NCI-H460 (cell line): ENCODE results near the gene TRMT61A. TPM values are rescaled to one million over a fixed set of nuclear protein-coding genes. Genes with fewer than 3 reads are reported as not detected.

Experiments used
- DNase-seq: peaks from one replicate; pipeline ENCODE4 v3.0.0-alpha.2; 2016; ENCODE audit warnings: low read depth; ENCODE audit errors: extremely low read depth
- total RNA-seq: library from RNA; depleted of rRNA; stranded (reverse); fragments of >200 nt; shearing (Covaris generic); gene quantifications from 2 replicates; pipeline ENCODE4 v1.2.3, GENCODE V29; 2014

The TRMT61A gene
- total RNA-seq, 1 experiment from 2014 or later, result 11.6 TPM

- DNase-seq, result no peak
Observed at GRCh38 chr14:103533999-103534575, 5.1 kb downstream of the TRMT61A start.

DNA sequence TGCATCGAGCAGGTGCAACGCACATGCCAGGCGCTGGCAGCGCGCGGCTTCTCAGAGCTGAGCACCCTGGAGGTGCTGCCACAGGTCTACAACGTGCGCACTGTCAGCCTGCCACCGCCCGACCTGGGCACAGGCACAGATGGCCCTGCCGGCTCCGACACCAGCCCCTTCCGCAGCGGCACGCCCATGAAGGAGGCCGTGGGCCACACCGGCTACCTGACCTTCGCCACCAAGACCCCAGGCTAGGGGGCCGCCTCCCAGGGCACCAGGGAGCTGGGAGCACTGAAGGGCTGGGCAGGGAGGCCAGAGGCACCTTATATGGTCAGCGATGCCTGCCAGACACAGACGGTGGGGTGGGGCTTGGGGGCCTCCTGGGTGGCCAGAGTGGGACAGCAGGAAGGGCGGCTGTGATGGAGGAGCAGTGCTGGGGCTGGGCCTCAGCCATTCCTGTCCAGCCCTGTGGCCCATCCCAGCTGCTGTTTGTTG lies 5.6 kb downstream of the TRMT61A start:
- no peak for DNase-seq

DNA sequence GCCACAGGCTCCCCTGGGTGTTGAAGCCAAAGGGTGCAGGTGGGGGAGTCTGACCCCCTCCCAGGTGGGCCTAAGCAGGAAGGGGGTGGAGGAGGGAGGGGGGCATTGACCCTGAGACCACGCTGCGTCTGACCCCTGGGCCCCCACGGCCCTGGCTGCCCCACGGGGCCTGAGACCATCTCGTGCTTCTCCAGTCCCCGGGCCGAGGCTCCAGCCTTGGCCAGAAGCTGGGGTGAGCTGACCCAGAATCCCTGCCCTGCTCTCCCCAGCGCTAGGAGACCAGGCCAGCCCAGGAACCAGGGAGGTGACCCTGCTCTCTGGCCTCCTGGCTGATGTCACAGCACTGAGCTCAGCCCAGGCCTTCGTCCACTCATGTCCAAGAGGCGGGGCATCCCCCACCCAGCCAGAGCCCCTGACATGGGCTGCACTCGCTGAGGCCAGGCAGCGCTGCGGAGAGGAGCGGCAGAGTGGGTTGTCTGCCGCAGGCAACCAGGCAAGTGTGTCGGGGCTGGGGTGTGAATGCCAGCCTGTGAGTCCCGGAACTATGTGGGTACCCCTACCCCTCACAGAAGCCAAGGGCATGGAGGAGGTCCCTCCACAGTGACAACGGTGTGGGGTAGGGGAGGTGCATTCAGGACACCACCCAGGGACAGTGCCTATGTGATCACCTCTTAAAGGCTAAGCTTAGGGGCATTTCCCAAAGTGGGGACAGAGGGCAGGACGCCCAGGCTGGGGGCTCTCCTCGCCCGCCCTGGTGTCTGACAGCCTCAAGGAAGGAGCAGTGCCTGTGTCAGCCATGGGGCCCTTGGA lies 6.3 kb downstream of the TRMT61A start:
- no peak for DNase-seq

GRCh38 chr14:103535891-103536565 lies 7.0 kb downstream of the TRMT61A start:
- no peak for DNase-seq

DNA sequence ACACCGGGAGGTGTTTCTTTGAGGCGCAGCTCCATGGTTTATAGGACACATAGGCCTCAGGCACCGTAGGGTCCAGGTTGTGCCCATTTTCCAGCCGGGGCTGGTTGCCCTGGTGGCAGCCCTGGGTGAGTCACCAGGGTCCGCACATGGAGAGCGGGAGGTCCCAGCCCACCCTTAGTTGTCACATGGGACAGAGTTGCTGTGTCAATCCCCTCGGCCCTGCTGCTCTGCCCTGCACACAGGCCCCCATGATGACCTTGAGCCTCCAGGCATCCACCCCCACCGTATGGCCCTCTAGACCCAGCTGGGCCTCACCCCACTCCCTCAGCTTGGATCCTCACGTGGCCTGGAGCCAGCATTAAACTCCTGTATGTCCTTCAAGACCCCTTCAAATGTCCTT lies 7.7 kb downstream of the TRMT61A start:
- no peak for DNase-seq

DNA sequence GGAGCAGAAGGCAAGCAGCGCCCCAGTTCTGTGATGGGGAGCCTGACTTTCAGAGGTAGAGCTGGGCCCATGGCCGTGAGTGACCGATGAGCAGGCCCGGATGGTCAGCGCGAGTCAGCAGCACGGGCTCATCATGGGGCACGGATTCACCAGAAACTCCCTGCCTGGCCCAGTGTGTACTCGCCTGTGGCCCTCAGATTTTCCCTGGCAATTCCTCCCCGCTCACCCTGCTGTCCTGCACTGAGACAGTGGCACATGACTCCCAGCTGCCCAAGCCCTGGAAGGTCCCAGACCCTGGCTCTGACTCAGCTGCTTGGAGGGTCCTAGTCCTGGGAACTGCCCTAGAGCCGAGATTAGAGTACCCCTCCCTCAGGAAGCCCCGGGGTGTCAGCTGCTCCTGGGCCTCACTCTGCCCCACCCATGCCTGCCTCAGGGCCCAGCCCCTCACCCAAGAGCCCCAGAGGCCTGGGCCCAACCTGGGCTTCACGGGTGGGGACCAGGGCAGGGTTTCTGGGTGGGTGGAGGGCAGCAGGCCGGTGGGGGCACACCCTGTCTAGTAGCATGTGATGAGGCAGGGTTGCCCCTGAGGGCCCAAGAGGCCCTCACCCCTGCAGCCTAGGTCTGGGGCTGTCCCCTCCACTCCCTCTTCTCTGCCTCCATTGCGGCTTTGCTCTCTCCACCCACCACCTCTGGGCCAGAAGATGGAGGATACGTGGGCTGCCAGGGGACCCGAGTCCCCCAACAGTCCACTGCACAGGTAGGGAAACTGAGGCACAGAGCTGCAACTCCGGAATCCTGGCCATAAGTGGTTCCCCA lies 8.4 kb downstream of the TRMT61A start:
- no peak for DNase-seq

DNA sequence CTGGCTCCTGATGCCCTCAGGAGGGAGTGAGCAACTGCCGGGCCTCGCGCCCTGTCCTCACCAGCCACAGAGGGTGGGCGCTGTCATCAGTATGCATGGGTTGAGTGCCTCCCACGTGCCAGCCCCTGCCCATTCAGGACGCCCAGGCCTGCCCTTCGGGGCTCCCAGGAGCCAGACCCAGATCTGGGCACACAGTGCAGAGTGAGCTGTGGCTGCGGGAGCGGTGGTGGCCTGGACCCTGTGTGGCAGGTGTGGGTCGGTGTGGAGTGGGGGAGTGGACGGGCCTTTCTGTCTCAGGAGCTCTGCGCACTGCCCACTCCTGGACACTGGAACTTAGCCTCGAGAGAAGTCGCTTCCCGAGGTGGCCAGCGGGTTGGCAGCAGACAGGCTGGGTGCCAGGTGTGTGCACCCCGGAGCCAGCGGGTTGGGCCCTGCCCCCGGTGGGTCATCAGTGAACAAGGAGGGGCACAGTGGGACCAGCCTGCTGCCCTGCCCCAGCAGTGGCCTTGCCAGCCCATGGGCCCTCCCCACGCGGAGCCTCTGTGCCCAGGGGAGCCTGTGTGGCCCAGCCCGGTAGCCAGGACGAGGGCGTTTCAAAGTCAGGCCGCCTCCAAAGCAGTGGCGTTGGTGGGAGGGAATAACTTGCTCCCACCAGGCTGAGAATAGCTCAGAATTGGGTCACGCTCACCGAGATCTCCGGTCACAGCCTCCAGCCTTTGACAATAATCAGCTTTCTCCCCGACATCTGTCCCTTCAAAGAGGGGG lies 9.5 kb downstream of the TRMT61A start:
- no peak for DNase-seq

- no peak for DNase-seq
Observed at GRCh38 chr14:103539056-103539825, 10.2 kb downstream of the TRMT61A start.

DNA sequence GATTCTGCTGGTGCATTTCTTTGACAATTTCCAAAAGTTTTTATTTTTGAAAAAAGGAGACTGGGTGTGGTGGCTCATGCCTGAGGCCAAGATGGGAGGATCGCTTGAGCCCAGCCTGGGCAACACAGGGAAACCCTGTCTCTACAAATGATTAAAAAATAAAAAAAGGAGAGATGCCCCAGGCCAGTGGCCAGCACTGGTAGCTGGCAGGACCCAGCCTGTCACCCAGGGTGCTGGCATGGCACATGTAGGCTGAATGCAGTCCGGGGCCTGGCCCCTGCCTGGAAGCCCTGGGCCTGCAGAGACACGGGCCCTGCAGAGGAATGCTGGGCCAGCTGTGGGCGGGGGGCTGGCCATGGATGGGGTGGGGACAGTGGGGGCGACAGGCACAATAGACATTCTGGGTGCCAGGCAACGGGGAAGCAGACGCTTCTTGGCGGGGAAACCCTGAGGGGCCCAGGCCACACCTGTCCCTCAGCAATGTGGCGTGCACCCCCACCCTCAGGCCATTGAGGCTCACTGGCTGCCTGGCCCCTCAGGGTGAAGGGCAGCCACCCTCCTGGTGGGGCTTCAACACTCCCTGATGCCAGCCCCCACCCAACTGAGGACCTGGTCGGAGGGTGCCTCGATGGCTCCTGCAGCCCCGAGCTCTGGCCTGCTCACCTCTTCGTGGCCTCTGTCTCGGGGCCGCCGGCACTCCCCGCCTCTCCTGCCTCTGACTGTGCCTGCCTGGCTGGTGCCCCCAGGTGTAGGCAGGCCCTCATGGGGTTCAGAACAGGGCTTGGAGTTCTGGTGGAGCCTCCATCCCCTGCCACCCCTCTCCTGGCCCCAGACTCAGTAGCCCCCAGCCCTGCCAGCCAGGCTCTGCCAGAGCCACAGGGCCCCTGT lies 12.1 kb downstream of the TRMT61A start:
- no peak for DNase-seq

DNA sequence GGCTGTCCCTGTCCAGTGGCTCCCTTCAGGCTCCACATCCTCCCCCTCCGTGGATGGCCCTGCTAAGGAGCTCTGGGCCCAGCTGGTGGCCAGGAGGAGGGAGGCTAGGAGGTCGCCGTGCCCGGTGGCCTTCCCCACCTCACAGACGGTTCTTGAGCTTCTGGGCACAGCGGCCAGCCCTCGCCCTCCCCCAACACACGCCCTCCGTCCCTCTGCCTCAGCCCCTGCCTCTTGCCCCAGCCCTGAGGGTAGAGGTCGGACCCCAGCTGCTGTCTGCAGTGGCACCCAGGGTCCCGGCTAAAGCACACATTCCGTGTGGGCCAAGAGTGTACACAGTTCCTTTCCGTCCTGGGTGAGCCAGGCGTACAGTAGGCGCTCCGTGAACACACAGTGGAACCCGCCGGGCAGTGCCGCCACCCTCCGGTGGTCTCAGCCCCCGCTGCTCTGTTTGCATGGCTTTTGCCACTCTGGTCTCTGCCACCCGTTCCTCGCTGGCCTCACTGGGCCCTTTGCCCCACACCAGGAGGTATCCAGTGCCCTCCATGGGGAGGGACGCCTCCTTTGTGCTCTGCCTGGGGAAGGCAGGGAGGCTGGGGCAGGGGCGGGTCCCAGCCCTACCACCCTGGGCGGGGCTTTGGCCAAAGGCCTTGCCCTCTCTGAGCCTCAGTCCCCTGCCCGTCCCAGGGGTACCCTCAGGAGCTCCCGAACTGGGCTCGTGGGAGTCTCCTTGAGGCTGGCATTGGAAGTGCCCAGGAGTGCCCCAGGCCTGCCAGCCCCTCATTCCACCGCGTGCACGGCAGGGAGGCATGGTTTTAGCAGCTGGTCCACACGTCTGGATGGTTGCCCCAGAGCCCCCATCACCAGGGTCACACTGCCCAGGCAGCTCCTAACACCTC lies 13.0 kb downstream of the TRMT61A start:
- no peak for DNase-seq

DNA sequence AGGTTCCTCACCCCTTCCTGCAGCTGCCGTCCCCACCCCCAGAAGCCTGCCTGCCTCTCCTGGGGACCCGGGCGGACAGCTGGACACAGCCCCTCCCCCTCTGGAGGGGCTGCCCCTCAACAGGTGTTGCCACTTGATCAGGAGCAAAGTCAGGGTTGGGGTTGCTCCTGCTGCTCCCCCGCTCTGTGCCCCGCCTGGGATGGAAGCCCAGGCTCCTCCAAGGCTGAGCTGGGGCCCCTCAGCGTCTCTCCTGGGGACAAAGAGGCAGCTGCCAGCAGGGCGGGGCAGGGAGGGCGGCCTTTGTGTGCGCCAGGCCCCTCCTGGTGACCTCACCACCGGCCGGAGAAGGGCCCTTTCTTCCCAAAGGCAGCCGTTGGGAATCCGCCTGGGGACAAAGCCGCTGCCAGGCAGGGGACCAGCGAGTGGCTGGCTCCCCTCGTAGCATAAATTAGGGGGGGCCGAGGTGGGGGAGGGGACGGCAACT lies 13.7 kb downstream of the TRMT61A start:
- no peak for DNase-seq

DNA sequence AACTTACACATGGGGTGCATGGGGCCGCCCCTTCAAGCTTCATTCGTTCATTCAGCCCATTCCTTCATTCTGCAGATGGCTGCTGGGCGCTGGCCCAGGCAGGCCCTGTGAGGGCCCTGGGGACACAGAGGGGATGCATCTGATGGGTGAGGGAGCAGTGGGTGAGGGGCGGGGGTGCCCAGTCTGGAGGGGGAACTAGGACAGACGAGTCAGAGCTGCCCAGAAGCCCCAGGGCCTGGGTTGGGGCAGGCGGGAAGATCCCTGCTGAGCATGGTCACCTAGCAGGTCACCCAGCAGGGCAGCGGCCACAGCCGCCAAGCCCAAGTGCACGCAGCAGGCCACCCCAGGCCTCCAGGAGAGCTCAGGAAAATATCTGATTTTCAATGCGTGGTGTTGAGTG lies 14.1 kb downstream of the TRMT61A start:
- no peak for DNase-seq

- DNase-seq, result no peak
Observed at GRCh38 chr14:103543721-103544387, 14.9 kb downstream of the TRMT61A start.

DNA sequence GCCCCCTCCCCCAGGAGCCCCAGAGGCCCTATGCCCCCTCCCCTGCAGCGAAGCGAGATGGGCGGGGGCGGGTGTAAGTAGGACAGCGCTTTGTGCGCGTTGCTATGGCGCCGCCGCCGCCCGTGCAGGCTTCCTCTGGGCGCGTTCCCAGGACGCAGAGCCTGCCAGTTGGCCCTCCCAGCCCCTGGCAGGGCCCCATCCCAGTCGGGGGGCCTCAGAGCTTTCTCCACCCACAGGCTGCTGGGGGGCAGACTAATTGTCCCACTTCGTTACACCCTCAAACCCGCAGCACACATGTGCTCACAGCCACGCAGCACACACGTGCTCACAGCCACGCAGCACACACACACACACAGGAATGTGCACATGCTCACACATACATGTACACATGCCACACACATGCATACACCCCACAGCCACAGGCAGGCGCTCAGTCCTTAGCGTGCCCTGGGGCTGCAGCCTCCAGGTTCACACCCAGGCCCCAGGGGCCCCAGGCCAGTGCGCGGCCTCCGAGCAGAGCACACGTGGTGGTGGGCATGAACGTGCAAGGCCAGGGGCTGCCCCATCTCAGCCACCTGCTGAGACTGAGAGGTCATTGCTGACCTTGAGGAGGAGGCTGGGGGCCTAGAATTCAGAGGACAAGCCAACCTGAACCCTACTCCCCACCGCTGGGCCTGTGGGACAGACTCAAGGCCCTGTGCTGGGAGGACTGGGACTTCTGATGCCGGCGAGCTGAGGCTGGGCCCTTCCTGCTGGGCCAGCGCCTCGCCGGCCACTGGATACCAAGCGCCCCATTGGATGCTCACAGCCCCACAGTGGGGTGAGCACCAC lies 15.6 kb downstream of the TRMT61A start:
- no peak for DNase-seq

- DNase-seq, result no peak
Observed at GRCh38 chr14:103545219-103545914, 16.4 kb downstream of the TRMT61A start.
